Lower leg skin (tissue), 3 donors: Measurements from ENCODE around the gene BARHL1.

ENCODE experiments used
- POLR2A ChIP-seq, 2 donors: fragments of 450-650 bp; IDR thresholded peaks; one replicate each; pipeline ENCODE4 v1.6.1; 2016 to 2017; ENCODE audit warnings: antibody characterized with exemption in 2 of 2, mild to moderate bottlenecking in 1 of 2, moderate library complexity in 1 of 2
- TF ChIP-seq, protein P1 (sequence below), 3 donors: fragments of 450-650 bp; IDR thresholded peaks; one replicate each; pipeline ENCODE4 v1.5.1; 2016; ENCODE audit warnings: antibody characterized with exemption in 3 of 3, mild to moderate bottlenecking in 3 of 3, moderate library complexity in 2 of 3

DNA sequence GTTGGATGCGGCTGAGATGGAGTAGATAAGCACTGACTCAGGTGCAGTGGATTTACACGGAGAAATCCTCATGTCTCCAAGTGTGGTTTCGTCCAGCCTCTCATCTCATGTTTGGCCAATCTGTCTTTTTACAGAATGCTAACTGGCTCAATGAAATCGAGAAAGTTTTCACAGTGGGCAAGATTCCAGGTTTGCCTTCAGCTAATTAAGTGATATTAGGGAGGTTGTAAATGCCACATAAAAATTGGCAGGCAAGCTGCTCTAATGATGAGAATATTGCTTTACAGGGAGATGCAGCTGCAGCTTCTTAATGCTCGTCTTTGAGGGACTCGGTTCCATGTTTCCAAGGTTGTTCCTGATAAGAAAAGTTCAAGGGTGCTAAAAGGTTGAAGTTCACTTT lies 23.7 kb downstream of the BARHL1 start:
- TF ChIP-seq POLR2A (IDR thresholded peaks at IDR 0.05) = no peak
- TF ChIP-seq, protein P1, sequence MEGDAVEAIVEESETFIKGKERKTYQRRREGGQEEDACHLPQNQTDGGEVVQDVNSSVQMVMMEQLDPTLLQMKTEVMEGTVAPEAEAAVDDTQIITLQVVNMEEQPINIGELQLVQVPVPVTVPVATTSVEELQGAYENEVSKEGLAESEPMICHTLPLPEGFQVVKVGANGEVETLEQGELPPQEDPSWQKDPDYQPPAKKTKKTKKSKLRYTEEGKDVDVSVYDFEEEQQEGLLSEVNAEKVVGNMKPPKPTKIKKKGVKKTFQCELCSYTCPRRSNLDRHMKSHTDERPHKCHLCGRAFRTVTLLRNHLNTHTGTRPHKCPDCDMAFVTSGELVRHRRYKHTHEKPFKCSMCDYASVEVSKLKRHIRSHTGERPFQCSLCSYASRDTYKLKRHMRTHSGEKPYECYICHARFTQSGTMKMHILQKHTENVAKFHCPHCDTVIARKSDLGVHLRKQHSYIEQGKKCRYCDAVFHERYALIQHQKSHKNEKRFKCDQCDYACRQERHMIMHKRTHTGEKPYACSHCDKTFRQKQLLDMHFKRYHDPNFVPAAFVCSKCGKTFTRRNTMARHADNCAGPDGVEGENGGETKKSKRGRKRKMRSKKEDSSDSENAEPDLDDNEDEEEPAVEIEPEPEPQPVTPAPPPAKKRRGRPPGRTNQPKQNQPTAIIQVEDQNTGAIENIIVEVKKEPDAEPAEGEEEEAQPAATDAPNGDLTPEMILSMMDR (IDR thresholded peaks at IDR 0.05) = no peak
